NOMO-1 (cell line): Measurements from ENCODE around the gene GPR17.

Experiments used
- DNase-seq, 2 experiments: peaks; one replicate each; lab custom pipeline; 2025; ENCODE audit not compliant: unreplicated experiment in 2 of 2; lab: John Stamatoyannopoulos, UW

The GPR17 gene

GRCh38 chr2:127614246-127614645 is 31.7 kb upstream of the GPR17 start:
- no peak for DNase-seq

GRCh38 chr2:127614731-127615130 is 31.2 kb upstream of the GPR17 start:
- no peak for DNase-seq

GRCh38 chr2:127615511-127616166 is 30.3 kb upstream of the GPR17 start:
- no peak for DNase-seq

- DNase-seq, result no peak
Observed at GRCh38 chr2:127618551-127619202, 27.3 kb upstream of the GPR17 start.

GRCh38 chr2:127619203-127619590 is 26.8 kb upstream of the GPR17 start:
- no peak for DNase-seq

GRCh38 chr2:127619877-127620705 is 25.9 kb upstream of the GPR17 start:
- DNase-seq, result no peak

GRCh38 chr2:127620866-127621265 is 25.1 kb upstream of the GPR17 start:
- DNase-seq, result no peak

GRCh38 chr2:127621981-127622431 is 23.9 kb upstream of the GPR17 start:
- DNase-seq, result no peak

GRCh38 chr2:127622561-127623387 is 23.2 kb upstream of the GPR17 start:
- DNase-seq, result no peak

GRCh38 chr2:127623388-127624319 is 22.3 kb upstream of the GPR17 start:
- DNase-seq, result no peak

- no peak for DNase-seq
Observed at GRCh38 chr2:127624320-127624755, 21.6 kb upstream of the GPR17 start.

- no peak for DNase-seq
Observed at GRCh38 chr2:127624756-127625571, 21.0 kb upstream of the GPR17 start.

GRCh38 chr2:127625572-127625951 is 20.4 kb upstream of the GPR17 start:
- no peak for DNase-seq

GRCh38 chr2:127626175-127626574 is 19.8 kb upstream of the GPR17 start:
- no peak for DNase-seq

GRCh38 chr2:127626917-127627739 is 18.8 kb upstream of the GPR17 start:
- DNase-seq, result no peak

- no peak for DNase-seq
Observed at GRCh38 chr2:127627740-127628571, 18.0 kb upstream of the GPR17 start.
